GM10847 (cell line): ENCODE measurements around the gene GLUD1.

ENCODE experiments used
- POLR2A ChIP-seq: IDR thresholded peaks from 2 replicates; pipeline ENCODE4 v1.6.1; 2011; ENCODE audit not compliant: insufficient read length; ENCODE audit errors: extremely low read depth

GLUD1 gene

DNA sequence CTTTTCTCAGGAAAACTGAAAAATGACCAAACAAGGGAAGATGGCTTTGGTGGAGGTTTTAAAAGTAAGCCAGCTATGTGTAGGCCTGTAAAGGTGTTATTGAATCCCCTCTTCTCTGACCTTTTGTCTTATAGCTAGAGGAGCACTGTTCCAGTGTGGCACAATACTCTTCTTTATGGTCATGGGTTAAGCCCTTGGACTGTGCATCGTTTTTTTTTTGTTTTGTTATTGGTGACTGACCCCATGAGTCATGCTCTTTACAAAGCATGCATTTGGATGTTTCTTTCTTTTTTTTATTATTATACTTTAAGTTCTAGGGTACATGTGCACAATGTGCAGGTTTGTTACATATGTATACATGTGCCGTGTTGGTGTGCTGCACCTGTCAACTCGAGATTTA is 94.2 kb downstream of the GLUD1 start:
- TF ChIP-seq POLR2A = no peak
